ENCODE results near the gene CENPX.

Gene CENPX

DNA sequence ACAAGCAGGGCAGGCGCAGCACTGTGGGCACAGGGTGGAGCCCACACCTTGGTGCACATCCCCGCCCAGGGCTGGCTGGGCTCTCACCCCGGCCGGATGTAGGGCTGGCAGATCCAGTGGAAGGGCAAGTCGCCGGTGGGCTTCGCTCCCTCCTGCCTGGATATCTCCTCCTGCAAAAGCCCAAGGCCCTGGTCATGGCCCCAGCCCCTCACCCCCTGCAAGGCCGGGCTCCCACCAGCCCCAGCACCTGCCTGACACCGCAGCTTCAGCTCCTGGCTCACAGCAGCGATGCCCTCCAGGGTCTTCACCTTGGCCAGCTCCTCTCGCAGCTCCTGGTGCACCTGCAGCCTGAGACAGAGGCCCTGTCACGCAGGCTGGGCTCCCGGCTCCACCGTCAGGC, 37.9 kb upstream of the CENPX start:
- TF ChIP-seq TARDBP (IDR thresholded peaks at IDR 0.05) (no peak), ZNF384 (IDR thresholded peaks at IDR 0.05) (no peak), FOXM1 (IDR thresholded peaks at IDR 0.05; ENCODE audit: borderline replicate concordance) (no peak), FOXA1 (IDR thresholded peaks at IDR 0.05) (no peak), ELF4 (IDR thresholded peaks at IDR 0.05) (no peak), SP1 (IDR thresholded peaks at IDR 0.05) (no peak), BHLHE40 (IDR thresholded peaks at IDR 0.05; ENCODE audit: borderline replicate concordance) (no peak), ARNT (IDR thresholded peaks at IDR 0.05) (no peak), LEF1 (IDR thresholded peaks at IDR 0.05; ENCODE audit: borderline replicate concordance) (no peak), CTBP1 (IDR thresholded peaks at IDR 0.05; ENCODE audit: borderline replicate concordance) (no peak)
- CTCF ChIA-PET: no interaction called here
- DNase-seq (ENCODE audit: extremely low spot score): no peak
- POLR2A ChIA-PET: interaction anchor here (1.1 to 6.8 kb wide), 5 partner anchors 6 to 38 kb away, joined by 3 to 46 read pairs (median 4); partner anchors contain the start of genes DCXR, FASN, GPS1 and RAC3

- TF ChIP-seq CTBP1 (IDR thresholded peaks at IDR 0.05; ENCODE audit: borderline replicate concordance): no peak
- TF ChIP-seq FOXM1 (IDR thresholded peaks at IDR 0.05; ENCODE audit: borderline replicate concordance): no peak
- TF ChIP-seq LEF1 (IDR thresholded peaks at IDR 0.05; ENCODE audit: borderline replicate concordance): no peak
- no peak for TF ChIP-seq L3MBTL2 (conservative IDR thresholded peaks at IDR 0.05)
- no peak for TF ChIP-seq SP1 (IDR thresholded peaks at IDR 0.05)
- TF ChIP-seq FOXA1 (IDR thresholded peaks at IDR 0.05): no peak
- no peak for TF ChIP-seq ARNT (IDR thresholded peaks at IDR 0.05)
- no peak for TF ChIP-seq HDGF (IDR thresholded peaks at IDR 0.05; ENCODE audit: borderline replicate concordance)
- TF ChIP-seq ZNF384 (IDR thresholded peaks at IDR 0.05): no peak
- no peak for TF ChIP-seq SUZ12 (IDR thresholded peaks at IDR 0.05)
- TF ChIP-seq NFRKB (IDR thresholded peaks at IDR 0.05): no peak
- TF ChIP-seq FOXK2 (IDR thresholded peaks at IDR 0.05): no peak
- TF ChIP-seq PKNOX1 (IDR thresholded peaks at IDR 0.05): no peak
- POLR2A ChIA-PET: interaction anchor here (1.1 to 1.9 kb wide), 3 partner anchors 22 to 38 kb away, joined by 3 to 6 read pairs (median 4); partner anchors contain the start of genes DCXR and FASN
- CTCF ChIA-PET: no interaction called here
- DNase-seq (ENCODE audit: extremely low spot score): no peak
Measured at GRCh38 chr17:82060001-82060380, 37.3 kb upstream of the CENPX start.

- no peak for DNase-seq (ENCODE audit: extremely low spot score)
- ChIA-PET POLR2A (interaction anchor here (0.9 to 1.9 kb wide), 4 partner anchors 9 to 39 kb away, joined by 3 to 6 read pairs (median 4); partner anchors contain the start of genes DCXR and FASN), CTCF (no interaction called here)
- TF ChIP-seq NFRKB (IDR thresholded peaks at IDR 0.05) (no peak), ARNT (IDR thresholded peaks at IDR 0.05) (no peak), PKNOX1 (IDR thresholded peaks at IDR 0.05) (no peak), FOXK2 (IDR thresholded peaks at IDR 0.05) (no peak), ZNF384 (IDR thresholded peaks at IDR 0.05) (no peak), FOXM1 (IDR thresholded peaks at IDR 0.05; ENCODE audit: borderline replicate concordance) (no peak), HDGF (IDR thresholded peaks at IDR 0.05; ENCODE audit: borderline replicate concordance) (no peak)
Measured at GRCh38 chr17:82059272-82060000, 36.8 kb upstream of the CENPX start.

DNA sequence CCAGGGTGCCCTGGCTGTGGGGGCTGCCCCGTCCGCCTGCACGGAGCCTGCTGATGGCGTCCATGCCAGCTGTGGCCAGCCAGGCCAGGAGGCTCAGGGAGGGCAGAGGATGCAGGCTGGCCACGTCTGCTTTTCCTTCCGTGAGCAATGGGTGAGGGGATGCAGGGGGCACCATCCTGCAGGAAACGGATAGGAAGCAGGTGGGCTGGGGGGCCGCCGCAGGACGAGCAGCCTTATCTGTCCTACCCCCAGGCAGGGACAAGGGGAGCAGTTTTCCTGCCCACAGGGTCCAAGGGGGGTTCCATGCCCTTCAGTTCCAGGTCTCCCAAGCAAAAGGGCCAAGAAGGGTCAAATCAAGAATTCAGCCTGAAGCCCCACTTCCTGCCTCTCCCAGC, 36.2 kb upstream of the CENPX start:
- ChIA-PET CTCF (no interaction called here), POLR2A (interaction anchor here (0.9 to 1.2 kb wide), 2 partner anchors 8 to 11 kb away, joined by 3 to 4 read pairs; no protein-coding TSS in a partner anchor)
- no peak for DNase-seq (ENCODE audit: extremely low spot score)
- TF ChIP-seq CTBP1 (IDR thresholded peaks at IDR 0.05; ENCODE audit: borderline replicate concordance): no peak
- TF ChIP-seq PKNOX1 (IDR thresholded peaks at IDR 0.05): no peak
- no peak for TF ChIP-seq TARDBP (IDR thresholded peaks at IDR 0.05)
- TF ChIP-seq SP1 (IDR thresholded peaks at IDR 0.05): no peak
- TF ChIP-seq FOXA1 (IDR thresholded peaks at IDR 0.05): no peak

- ChIA-PET POLR2A (interaction anchor here (0.9 to 1.2 kb wide), 2 partner anchors 8 to 11 kb away, joined by 3 to 4 read pairs; no protein-coding TSS in a partner anchor), CTCF (no interaction called here)
- no peak for TF ChIP-seq CTBP1 (IDR thresholded peaks at IDR 0.05; ENCODE audit: borderline replicate concordance)
- no peak for TF ChIP-seq ELF4 (IDR thresholded peaks at IDR 0.05)
- no peak for TF ChIP-seq HDGF (IDR thresholded peaks at IDR 0.05; ENCODE audit: borderline replicate concordance)
- TF ChIP-seq FOXA1 (IDR thresholded peaks at IDR 0.05): no peak
- no peak for TF ChIP-seq NFRKB (IDR thresholded peaks at IDR 0.05)
- no peak for TF ChIP-seq FOXK2 (IDR thresholded peaks at IDR 0.05)
- TF ChIP-seq BHLHE40 (IDR thresholded peaks at IDR 0.05; ENCODE audit: borderline replicate concordance): no peak
- no peak for TF ChIP-seq SUZ12 (IDR thresholded peaks at IDR 0.05)
- no peak for TF ChIP-seq SP1 (IDR thresholded peaks at IDR 0.05)
- no peak for TF ChIP-seq L3MBTL2 (conservative IDR thresholded peaks at IDR 0.05)
- no peak for TF ChIP-seq FOXM1 (IDR thresholded peaks at IDR 0.05; ENCODE audit: borderline replicate concordance)
- TF ChIP-seq PKNOX1 (IDR thresholded peaks at IDR 0.05): no peak
- TF ChIP-seq ARNT (IDR thresholded peaks at IDR 0.05): no peak
- no peak for TF ChIP-seq LEF1 (IDR thresholded peaks at IDR 0.05; ENCODE audit: borderline replicate concordance)
- no peak for TF ChIP-seq TARDBP (IDR thresholded peaks at IDR 0.05)
- no peak for TF ChIP-seq ZNF384 (IDR thresholded peaks at IDR 0.05)
- no peak for DNase-seq (ENCODE audit: extremely low spot score)
Measured at GRCh38 chr17:82058230-82058854, 35.7 kb upstream of the CENPX start.
